Gastroesophageal sphincter (tissue), 3 donors: ENCODE measurements around the gene GPR151.

ENCODE experiments used
- EP300 ChIP-seq: sonication (generic); formaldehyde crosslinking; IDR thresholded peaks from one replicate; pipeline ENCODE4 v1.6.1; 2017; ENCODE audit warnings: antibody characterized with exemption, mild to moderate bottlenecking
- POLR2A ChIP-seq, 2 donors: fragments of 450-650 bp; IDR thresholded peaks; one replicate each; pipeline ENCODE4 v1.6.1; 2017; ENCODE audit warnings: antibody characterized with exemption in 2 of 2, mild to moderate bottlenecking in 2 of 2, moderate library complexity in 1 of 2
- POLR2AphosphoS5 ChIP-seq: sonication (generic); formaldehyde crosslinking; IDR thresholded peaks from one replicate; pipeline ENCODE4 v1.6.1; 2017; ENCODE audit warnings: antibody characterized with exemption
- TF ChIP-seq, protein P1 (sequence below), 4 experiments: fragments of 200-600 bp in 2 of 4; fragments of 450-650 bp in 2 of 4; sonication (generic) in 1 of 4; IDR thresholded peaks; one replicate each; pipeline ENCODE4 v1.5.1; 2017 to 2019; ENCODE audit warnings: antibody characterized with exemption in 4 of 4, mild to moderate bottlenecking in 2 of 4, moderate library complexity in 2 of 4

DNA sequence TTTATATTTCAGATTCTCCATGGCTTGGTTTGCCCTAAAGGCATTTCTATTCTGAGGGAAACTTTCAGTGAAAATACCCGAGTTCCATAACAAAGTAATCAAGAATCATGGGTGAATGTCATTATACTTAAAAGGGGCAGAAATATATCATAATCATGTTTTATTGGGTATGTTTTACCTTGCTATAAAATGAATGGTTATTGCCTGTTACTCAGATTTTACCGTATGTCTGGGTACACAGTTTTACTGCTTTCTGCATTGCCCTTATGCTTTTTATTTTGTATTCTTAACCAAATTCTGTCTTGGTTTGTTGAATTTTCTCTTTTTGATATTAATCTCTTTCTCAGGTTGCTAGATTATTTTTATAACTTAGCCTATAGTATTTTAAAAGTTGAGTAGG is 2.5 kb downstream of the GPR151 start:
- TF ChIP-seq, protein P1, sequence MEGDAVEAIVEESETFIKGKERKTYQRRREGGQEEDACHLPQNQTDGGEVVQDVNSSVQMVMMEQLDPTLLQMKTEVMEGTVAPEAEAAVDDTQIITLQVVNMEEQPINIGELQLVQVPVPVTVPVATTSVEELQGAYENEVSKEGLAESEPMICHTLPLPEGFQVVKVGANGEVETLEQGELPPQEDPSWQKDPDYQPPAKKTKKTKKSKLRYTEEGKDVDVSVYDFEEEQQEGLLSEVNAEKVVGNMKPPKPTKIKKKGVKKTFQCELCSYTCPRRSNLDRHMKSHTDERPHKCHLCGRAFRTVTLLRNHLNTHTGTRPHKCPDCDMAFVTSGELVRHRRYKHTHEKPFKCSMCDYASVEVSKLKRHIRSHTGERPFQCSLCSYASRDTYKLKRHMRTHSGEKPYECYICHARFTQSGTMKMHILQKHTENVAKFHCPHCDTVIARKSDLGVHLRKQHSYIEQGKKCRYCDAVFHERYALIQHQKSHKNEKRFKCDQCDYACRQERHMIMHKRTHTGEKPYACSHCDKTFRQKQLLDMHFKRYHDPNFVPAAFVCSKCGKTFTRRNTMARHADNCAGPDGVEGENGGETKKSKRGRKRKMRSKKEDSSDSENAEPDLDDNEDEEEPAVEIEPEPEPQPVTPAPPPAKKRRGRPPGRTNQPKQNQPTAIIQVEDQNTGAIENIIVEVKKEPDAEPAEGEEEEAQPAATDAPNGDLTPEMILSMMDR (IDR thresholded peaks at IDR 0.05) = no peak
- no peak for TF ChIP-seq POLR2A (IDR thresholded peaks at IDR 0.05)
- TF ChIP-seq POLR2AphosphoS5 = no peak
- no peak for TF ChIP-seq EP300
